ENCODE measurements around the gene RRM2.

RRM2 gene

GRCh38 chr2:10132996-10133647 is 10.6 kb downstream of the RRM2 start:
- no peak for TF ChIP-seq CTCF (IDR thresholded peaks at IDR 0.05)
- no peak overlapping the region for H3K4me3 ChIP-seq (ENCODE audit: low read depth, low read length)
- no peaks in the 10 kb centered on the region for H3K4me1 ChIP-seq
- H3K36me3 ChIP-seq (ENCODE audit: control insufficient read depth, insufficient read depth, low read length): no peaks in the 10 kb centered on the region
- H3K9me3 ChIP-seq (ENCODE audit: control insufficient read depth, low read length): no peaks in the 10 kb centered on the region
- H3K4me2 ChIP-seq (ENCODE audit: low read length): no peak overlapping the region
- H3K9ac ChIP-seq: no peak overlapping the region
- H2AFZ ChIP-seq: no peak overlapping the region
- no peaks in the 10 kb centered on the region for H3K27me3 ChIP-seq (ENCODE audit: control insufficient read depth, insufficient read depth, low read length)
- H3K79me2 ChIP-seq: no peaks in the 10 kb centered on the region
- no peak overlapping the region for H3K27ac ChIP-seq

GRCh38 chr2:10135296-10136089 is 13.0 kb downstream of the RRM2 start:
- no peak for TF ChIP-seq CTCF (IDR thresholded peaks at IDR 0.05)
- Histone ChIP-seq H3K4me2 (ENCODE audit: low read length) (no peak overlapping the region), H3K4me1 (no peaks in the 10 kb centered on the region), H3K4me3 (ENCODE audit: low read depth, low read length) (no peak overlapping the region), H3K9me3 (ENCODE audit: control insufficient read depth, low read length) (no peaks in the 10 kb centered on the region), H3K27me3 (ENCODE audit: control insufficient read depth, insufficient read depth, low read length) (no peaks in the 10 kb centered on the region), H3K79me2 (no peaks in the 10 kb centered on the region), H3K9ac (no peak overlapping the region), H3K36me3 (ENCODE audit: control insufficient read depth, insufficient read depth, low read length) (no peaks in the 10 kb centered on the region), H2AFZ (no peak overlapping the region), H3K27ac (no peak overlapping the region)

GRCh38 chr2:10136101-10136934 is 13.8 kb downstream of the RRM2 start:
- no peaks in the 10 kb centered on the region for H3K36me3 ChIP-seq (ENCODE audit: control insufficient read depth, insufficient read depth, low read length)
- H3K9ac ChIP-seq: no peak overlapping the region
- H3K27me3 ChIP-seq (ENCODE audit: control insufficient read depth, insufficient read depth, low read length): no peaks in the 10 kb centered on the region
- no peaks in the 10 kb centered on the region for H3K79me2 ChIP-seq
- no peak for TF ChIP-seq CTCF (IDR thresholded peaks at IDR 0.05)
- H3K4me2 ChIP-seq (ENCODE audit: low read length): no peak overlapping the region
- no peaks in the 10 kb centered on the region for H3K4me1 ChIP-seq
- H2AFZ ChIP-seq: no peak overlapping the region
- no peak overlapping the region for H3K4me3 ChIP-seq (ENCODE audit: low read depth, low read length)
- no peaks in the 10 kb centered on the region for H3K9me3 ChIP-seq (ENCODE audit: control insufficient read depth, low read length)
- H3K27ac ChIP-seq: no peak overlapping the region

GRCh38 chr2:10137053-10137843 is 14.7 kb downstream of the RRM2 start:
- no peak overlapping the region for H3K27ac ChIP-seq
- H3K79me2 ChIP-seq: no peaks in the 10 kb centered on the region
- H3K4me2 ChIP-seq (ENCODE audit: low read length): no peak overlapping the region
- H2AFZ ChIP-seq: no peak overlapping the region
- H3K9ac ChIP-seq: no peak overlapping the region
- no peaks in the 10 kb centered on the region for H3K36me3 ChIP-seq (ENCODE audit: control insufficient read depth, insufficient read depth, low read length)
- no peak for TF ChIP-seq CTCF (IDR thresholded peaks at IDR 0.05)
- no peaks in the 10 kb centered on the region for H3K4me1 ChIP-seq
- H3K4me3 ChIP-seq (ENCODE audit: low read depth, low read length): no peak overlapping the region
- H3K9me3 ChIP-seq (ENCODE audit: control insufficient read depth, low read length): no peaks in the 10 kb centered on the region
- H3K27me3 ChIP-seq (ENCODE audit: control insufficient read depth, insufficient read depth, low read length): no peaks in the 10 kb centered on the region

Measured in parathyroid adenoma (tissue), 2 donors.